Endothelial cell of umbilical vein (primary cell): ENCODE results near the gene HSPB2. TPM values are rescaled to one million over a fixed set of nuclear protein-coding genes. Genes with fewer than 3 reads are reported as not detected.

ENCODE experiments used
- BruUV-seq: library from RNA; stranded (reverse); fragments of 400-500 nt; replicated peaks from 2 replicates; lab custom pipeline; 2021; lab: Mats Ljungman, UMichigan
- CTCF ChIA-PET: fragments of 300-600, 350-600 bp; sonication (Branson Sonifier 250); formaldehyde crosslinking; loops from one replicate; lab custom pipeline; 2021; ENCODE audit warnings: antibody characterized with exemption, inconsistent platforms; lab: Charles Lee
- POLR2A ChIA-PET: fragments of 300-600, 350-600 bp; sonication (Branson Sonifier 250); formaldehyde crosslinking; loops from one replicate; lab custom pipeline; 2021; ENCODE audit warnings: antibody characterized with exemption, inconsistent platforms; lab: Charles Lee
- DNase-seq: peaks from one replicate; pipeline ENCODE4 v3.0.0-alpha.2; 2011; ENCODE audit warnings: low read depth, low spot score
- FAIRE-seq: peaks from 2 replicates; lab custom pipeline; 2011; peaks lifted over from hg19 to GRCh38; lab: Jason Lieb, UNC
- H2AFZ ChIP-seq: 2 replicates; pipeline ENCODE4 v1.6.0; 2012; ENCODE audit warnings: low read depth, low read length, control low read depth, inconsistent platforms
- H3K27ac ChIP-seq: 2 replicates; pipeline ENCODE4 v1.5.1; 2011; ENCODE audit warnings: low read depth, mild to moderate bottlenecking, control low read depth, low read length, moderate library complexity; ENCODE audit not compliant: insufficient read depth
- H3K27me3 ChIP-seq, 2 experiments: 2 replicates each; pipeline versions ENCODE4 v1.6.0 to v1.6.1; 2011; ENCODE audit warnings: low read length in 2 of 2, mixed read lengths in 1 of 2; ENCODE audit not compliant: control insufficient read depth in 2 of 2, insufficient read depth in 2 of 2
- H3K36me3 ChIP-seq, 2 experiments: 2 replicates in 1 of 2; 3 replicates in 1 of 2; pipeline ENCODE4 v1.5.1; 2011; ENCODE audit warnings: low read length in 2 of 2, mild to moderate bottlenecking in 1 of 2, moderate library complexity in 1 of 2; ENCODE audit not compliant: control insufficient read depth in 2 of 2, insufficient read depth in 2 of 2; ENCODE audit errors: extremely low read depth in 1 of 2
- H3K4me1 ChIP-seq: 3 replicates; pipeline ENCODE4 v1.5.1; 2011; ENCODE audit warnings: mild to moderate bottlenecking, low read length; ENCODE audit not compliant: control insufficient read depth, insufficient read depth; ENCODE audit errors: extremely low read depth
- H3K4me2 ChIP-seq: 2 replicates; pipeline ENCODE4 v1.6.1; 2011; ENCODE audit warnings: low read length, control low read depth, mixed read lengths; ENCODE audit not compliant: insufficient read depth
- H3K4me3 ChIP-seq, 3 experiments: fragments of 200-600 bp in 1 of 3; sonication (generic), shearing (Covaris generic) in 1 of 3; replicated peaks in 1 of 3; 2 replicates each; pipeline ENCODE4 v1.5.1; 2011 to 2016; ENCODE audit warnings: control low read depth in 3 of 3, low read length in 3 of 3, mild to moderate bottlenecking in 2 of 3, inconsistent platforms in 1 of 3, low read depth in 1 of 3, moderate library complexity in 1 of 3; ENCODE audit not compliant: insufficient read depth in 1 of 3
- H3K79me2 ChIP-seq: 2 replicates; pipeline ENCODE4 v1.6.0; 2012; ENCODE audit warnings: low read length, inconsistent platforms; ENCODE audit not compliant: control insufficient read depth, insufficient read depth
- H3K9ac ChIP-seq: replicated peaks from 2 replicates; pipeline ENCODE3; 2011; ENCODE audit warnings: low read length, control low read depth; ENCODE audit not compliant: insufficient read depth; ENCODE audit errors: extremely low read depth
- H3K9me1 ChIP-seq: replicated peaks from 3 replicates; pipeline ENCODE4 v1.6.0; 2011; ENCODE audit warnings: mild to moderate bottlenecking, low read length; ENCODE audit not compliant: control insufficient read depth, insufficient read depth; ENCODE audit errors: extremely low read depth
- H3K9me3 ChIP-seq: replicated peaks from 2 replicates; pipeline ENCODE4 v1.5.1; 2012; ENCODE audit warnings: low read length, inconsistent platforms; ENCODE audit not compliant: control insufficient read depth, insufficient read depth
- H4K20me1 ChIP-seq: replicated peaks from 2 replicates; pipeline ENCODE3; 2011; ENCODE audit warnings: mild to moderate bottlenecking, low read length; ENCODE audit not compliant: control insufficient read depth, insufficient read depth; ENCODE audit errors: extremely low read depth
- CTCF ChIP-seq, 2 donors: IDR thresholded peaks; 1 replicate in 1 of 2; 2 replicates in 1 of 2; pipeline ENCODE4 v1.5.1; 2011; ENCODE audit warnings: low read length in 2 of 2, mild to moderate bottlenecking in 2 of 2, moderate library complexity in 2 of 2, control low read depth in 1 of 2, inconsistent platforms in 1 of 2, low read depth in 1 of 2; ENCODE audit not compliant: insufficient read depth in 1 of 2; ENCODE audit errors: extremely low read depth in 1 of 2
- FOS ChIP-seq: IDR thresholded peaks from 2 replicates; pipeline ENCODE4 v1.6.1; 2011; ENCODE audit warnings: mild to moderate bottlenecking, low read length, moderate library complexity, borderline replicate concordance; ENCODE audit not compliant: insufficient read depth
- GATA2 ChIP-seq: IDR thresholded peaks from 2 replicates; pipeline ENCODE4 v1.7.0; 2011; ENCODE audit warnings: low read depth, mild to moderate bottlenecking, moderate library complexity, mixed read lengths, low read length; ENCODE audit not compliant: insufficient read length, insufficient read depth
- JUN ChIP-seq: IDR thresholded peaks from 2 replicates; pipeline ENCODE4 v1.6.1; 2011; ENCODE audit warnings: borderline replicate concordance, low read depth; ENCODE audit not compliant: insufficient read length, insufficient read depth
- POLR2A ChIP-seq: IDR thresholded peaks from 2 replicates; pipeline ENCODE4 v1.6.1; 2012; ENCODE audit warnings: low read depth, mild to moderate bottlenecking, control low read depth, low read length
- POLR2AphosphoS5 ChIP-seq: IDR thresholded peaks from 2 replicates; pipeline ENCODE4 v1.6.1; 2012; ENCODE audit warnings: low read depth, mild to moderate bottlenecking, control low read depth, low read length, moderate library complexity; ENCODE audit not compliant: insufficient read depth
- dilution Hi-C: fragments of 300-500 bp; cut with MboI; formaldehyde crosslinking; loops from one replicate; pipeline ENCODE4 v1.15.0; 2019; ENCODE audit warnings: low sequenced_read_pairs; ENCODE audit not compliant: extremely low pct_ligation_motif_present
- intact Hi-C: fragments of 100-400 bp; cut with micrococcal nuclease; formaldehyde crosslinking; loops from one replicate; pipeline ENCODE4 v1.10.0; 2022
- polyA plus RNA-seq, 4 experiments: library from polyadenylated mRNA; depleted of rRNA in 3 of 4; stranded (reverse) in 3 of 4; unstranded in 1 of 4; fragments of >200 nt; gene quantifications; 2 replicates each; pipeline versions ENCODE4 v1.2.1 to v1.2.3, GENCODE V29; 2011 to 2012; ENCODE audit warnings: missing spikeins in 1 of 4
- total RNA-seq: library from RNA; stranded (reverse); gene quantifications from 2 replicates; pipeline ENCODE4 v1.2.3, GENCODE V29; 2021

The HSPB2 gene
- total and polyA plus RNA-seq, 2 donors (not counting 3 experiments of a cell fraction or from before 2014, with no cell fraction given): not detected

- Histone ChIP-seq H3K79me2 (peaks cover 6% of the 10 kb centered on the region), H3K27ac (peak overlapping the region; percentile 40), H3K4me2 (no peak overlapping the region), H2AFZ (no peak overlapping the region), H3K36me3 (no peaks in the 10 kb centered on the region), H3K27me3 (no peaks in the 10 kb centered on the region), H3K9me1 (no peaks in the 10 kb centered on the region), H3K9ac (no peak overlapping the region), H3K9me3 (no peaks in the 10 kb centered on the region), H3K4me1 (peaks cover 43% of the 10 kb centered on the region), H3K4me3 (no peak overlapping the region), H4K20me1 (no peaks in the 10 kb centered on the region)
- BruUV-seq: no TSS peak
- dilution Hi-C loops (no loop called here), intact Hi-C loops (no loop called here)
- DNase-seq (no peak), FAIRE-seq (no peak)
- CTCF ChIA-PET: no interaction called here
- POLR2A ChIA-PET: no interaction called here
- no peak for TF ChIP-seq FOS
- no peak for TF ChIP-seq POLR2A
- TF ChIP-seq CTCF (IDR thresholded peaks at IDR 0.05; ENCODE audit: extremely low read depth in 1 of 2, insufficient read depth in 1 of 2, low read depth in 1 of 2, low read length in 2 of 2): no peak
- no peak for TF ChIP-seq JUN
- no peak for TF ChIP-seq GATA2
- no peak for TF ChIP-seq POLR2AphosphoS5
These were observed 34.6 kb downstream of the HSPB2 start for GRCh38 chr11:111947143-111947542.
